Inflammatory macrophage treated with lipopolysaccharide for 4 hours (primary cell): ENCODE results near the gene TMEM151A.

Experiments
- DNase-seq: peaks from one replicate; pipeline ENCODE4 v3.0.0-alpha.2; 2020

TMEM151A gene

DNA sequence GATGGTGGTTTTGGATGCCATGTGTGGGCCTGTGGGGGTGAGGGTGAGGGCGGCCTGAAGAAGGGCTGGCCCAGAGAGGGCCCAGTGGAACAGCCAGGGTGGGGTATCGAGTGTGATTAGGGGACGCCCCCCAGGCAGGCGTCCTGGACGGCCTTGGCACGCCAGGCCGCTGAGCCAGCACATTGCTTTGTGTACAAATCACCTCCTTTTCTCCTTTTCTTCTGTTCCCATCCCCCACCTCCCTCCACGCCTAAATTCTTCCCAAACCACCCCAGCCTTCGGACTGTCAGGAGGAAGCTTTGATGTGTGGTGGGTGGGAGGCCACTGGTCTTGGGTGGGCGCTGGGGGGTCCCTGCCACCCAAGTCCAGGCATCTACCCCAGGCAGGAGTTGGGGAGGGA lies 33.0 kb downstream of the TMEM151A start:
- no peak for DNase-seq

DNA sequence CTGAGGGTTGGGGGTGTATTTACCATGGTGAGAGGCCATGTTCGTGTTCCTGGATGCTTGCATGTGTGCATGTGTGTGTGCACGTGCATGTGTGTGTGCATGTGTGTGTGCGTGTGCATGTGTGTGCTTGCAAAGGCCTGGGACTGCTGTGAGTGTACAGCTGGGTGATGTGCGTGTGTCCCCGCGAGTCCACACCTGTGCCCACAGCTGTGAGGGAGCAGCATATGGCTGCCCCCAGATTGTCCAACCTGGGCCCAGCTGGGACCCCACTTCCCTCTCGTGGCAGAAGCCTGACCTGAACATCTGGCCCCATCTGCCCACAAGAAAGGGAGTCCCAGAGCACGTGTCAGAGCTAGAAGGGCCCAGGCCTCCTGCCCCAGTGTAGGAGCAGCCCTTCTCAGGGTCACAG lies 33.6 kb downstream of the TMEM151A start:
- DNase-seq = no peak

DNA sequence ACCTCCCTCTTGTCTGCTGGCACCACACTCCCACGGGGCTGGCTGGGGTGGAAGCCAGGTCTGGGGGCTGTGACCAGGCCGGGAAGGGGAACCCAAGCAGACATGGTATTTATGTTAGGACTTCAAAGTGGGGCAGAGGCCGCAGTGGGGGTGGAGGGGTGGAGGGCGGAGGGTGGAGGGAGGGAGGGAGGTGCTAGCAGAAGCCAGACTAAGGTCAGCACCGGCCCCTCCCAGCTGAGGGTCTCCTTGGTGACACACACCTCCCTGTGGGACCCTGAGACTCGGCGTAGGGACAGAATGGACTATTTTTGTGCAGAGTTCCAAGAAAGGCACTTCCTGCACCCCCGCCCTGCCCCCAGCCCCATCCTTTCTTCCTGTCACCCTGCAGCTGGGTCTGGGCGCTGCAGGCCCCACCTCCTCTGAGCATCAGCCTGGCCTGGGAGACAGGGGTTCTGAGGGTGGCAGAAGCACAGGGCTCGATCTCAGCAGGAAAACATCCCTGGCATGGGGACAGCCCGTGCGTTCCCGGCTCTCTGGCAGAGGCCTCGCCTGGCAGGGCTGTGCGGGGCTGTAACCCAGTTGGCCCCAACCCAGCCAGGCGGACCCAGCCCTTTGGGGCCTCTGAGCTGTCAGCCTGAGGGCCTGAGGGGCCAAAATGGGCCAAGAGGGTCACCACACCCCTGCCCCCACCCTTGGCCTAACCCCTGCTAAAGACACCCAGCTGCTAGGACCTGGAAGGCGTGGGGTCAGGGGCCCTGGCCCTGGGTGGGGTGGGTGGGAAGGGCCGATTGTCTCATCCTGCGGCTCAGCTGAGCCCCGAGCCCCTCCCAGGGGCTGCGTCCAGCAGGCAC lies 34.8 kb downstream of the TMEM151A start:
- no peak for DNase-seq

DNA sequence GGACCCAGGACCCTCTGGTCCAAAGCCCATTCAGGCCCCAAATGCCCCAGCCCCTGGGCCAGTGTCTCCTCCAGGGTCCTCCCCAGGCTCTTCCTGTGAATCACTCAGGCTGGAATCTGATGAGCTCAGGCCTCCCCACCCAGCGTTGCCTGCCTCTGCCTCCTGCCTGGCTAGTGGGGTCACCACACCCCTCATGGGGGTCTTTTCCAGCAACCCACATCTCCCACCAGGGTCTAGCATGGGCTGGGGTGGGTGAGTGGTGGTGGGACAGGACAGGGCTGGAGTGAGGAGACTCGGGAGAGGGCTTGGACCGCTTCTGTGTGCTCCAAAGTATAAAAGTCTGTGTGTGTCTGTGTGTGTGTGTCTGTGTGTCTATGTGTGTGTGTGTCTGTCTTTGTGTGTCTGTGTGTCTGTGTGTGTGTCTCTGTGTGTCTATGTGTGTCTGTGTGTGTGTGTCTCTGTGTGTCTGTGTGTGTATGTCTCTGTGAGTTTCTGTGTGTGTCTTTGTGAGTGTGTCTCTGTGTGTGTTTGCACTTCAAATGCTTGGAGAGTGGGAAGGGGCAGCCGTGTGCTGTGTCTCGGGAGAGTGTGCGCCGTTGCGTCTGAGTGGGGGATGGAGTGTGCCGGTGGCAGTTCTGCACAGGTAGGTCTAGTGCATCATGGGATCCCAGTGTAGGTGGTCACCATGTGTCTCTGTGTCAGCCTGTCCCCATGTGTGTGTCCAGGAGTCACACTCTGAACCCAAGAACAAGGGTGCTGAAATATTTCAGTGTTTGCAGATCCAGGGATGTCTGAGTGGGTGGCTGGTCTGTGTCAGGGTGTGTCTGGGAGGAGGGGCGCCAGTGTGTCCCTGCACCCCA lies 35.7 kb downstream of the TMEM151A start:
- no peak for DNase-seq

DNA sequence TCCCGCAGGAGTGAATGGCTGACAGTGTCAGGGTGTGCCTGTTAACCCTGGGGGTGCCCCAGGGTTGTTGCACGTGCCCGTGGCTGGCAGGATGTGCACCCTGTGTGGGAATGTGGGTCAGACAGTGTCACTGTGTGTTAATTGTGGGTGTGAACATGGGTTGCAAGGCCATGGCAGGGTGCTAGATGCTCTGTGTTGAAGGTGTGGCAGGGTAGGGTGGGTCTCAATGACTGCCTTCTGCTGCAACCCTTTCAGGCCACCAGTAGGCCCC lies 36.3 kb downstream of the TMEM151A start:
- DNase-seq = no peak

DNA sequence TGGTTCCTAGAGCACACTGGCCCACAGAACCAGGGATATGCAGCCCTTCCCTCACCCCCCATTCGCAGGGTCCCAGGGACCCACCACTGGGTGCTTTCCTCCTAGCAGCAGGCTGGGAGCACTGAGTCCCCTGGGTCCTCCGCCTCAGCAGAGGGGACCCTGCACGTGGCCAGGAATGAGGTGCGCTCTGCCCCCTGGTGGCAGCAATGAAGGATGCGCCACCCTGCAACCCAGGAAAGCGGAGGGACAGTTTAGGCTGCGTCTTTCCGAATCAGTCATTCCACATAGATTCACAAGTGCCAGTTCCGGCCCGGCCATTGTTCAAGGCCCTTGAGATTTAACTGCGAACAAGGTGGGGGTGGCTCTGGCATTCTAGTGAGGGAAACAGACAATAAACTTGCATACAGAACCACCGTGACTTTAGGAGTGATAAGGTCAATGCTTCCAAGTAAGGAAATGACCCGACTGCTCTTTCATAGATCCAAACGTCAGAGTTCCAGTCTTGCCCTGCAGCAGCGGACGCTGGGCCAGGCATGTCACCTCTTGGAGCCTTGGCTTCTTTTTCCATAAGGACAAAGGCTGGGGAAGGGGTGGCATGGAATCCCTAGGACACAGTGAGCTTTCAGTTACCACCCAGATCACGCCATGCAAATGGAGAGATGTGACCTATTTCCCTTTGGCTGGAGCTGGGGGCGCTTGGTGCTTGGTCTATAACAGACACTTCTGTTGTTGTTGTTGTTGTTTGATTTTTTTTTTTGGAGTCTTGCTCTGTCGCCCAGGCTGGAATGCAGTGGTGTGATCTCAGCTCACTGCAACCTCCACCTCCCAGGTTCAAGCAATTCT lies 36.8 kb downstream of the TMEM151A start:
- DNase-seq = peak; percentile 64

DNA sequence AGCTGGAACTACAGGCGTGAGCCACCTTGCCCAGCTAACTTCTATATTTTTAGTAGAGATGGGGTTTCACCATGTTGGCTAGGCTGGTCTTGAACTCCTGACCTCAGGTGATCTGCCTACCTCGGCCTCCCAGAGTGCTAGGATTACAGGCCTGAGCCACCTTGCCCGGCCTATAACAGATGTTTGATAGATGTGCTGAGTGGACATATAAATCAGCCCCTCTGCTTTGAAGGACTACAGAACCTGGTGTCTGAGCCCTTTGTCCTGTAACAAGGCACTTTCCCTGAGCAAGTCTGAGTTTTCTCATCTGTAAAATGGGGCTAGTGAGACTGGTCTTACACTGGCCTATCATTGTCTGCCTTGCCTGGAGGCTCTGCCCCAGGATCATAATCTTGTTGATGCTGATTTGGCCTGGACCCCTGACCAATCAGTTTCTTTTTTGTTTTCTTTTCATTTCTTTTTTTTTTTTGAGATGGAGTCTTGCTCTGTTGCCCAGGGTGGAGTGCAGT lies 37.5 kb downstream of the TMEM151A start:
- no peak for DNase-seq

DNA sequence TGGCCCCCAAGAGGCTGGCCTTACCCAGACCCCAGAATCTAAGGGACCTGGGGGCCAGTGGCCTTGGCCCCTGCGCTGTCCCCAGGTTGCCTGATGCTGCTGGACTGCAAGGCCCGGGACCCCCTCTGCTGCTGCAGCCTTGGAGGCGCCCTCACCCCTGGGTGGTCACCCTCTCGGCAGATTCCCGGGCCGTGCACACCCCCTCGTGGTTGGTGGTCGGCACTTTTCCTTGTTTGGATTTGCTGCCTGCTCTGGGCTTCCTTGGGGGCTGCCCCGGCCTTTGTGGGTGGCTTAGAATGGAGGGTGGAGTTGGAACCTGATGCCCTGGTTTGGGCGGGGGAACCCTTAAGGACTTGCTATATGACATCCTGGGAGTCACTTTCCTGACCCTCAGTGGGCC lies 39.2 kb downstream of the TMEM151A start:
- DNase-seq = no peak

DNA sequence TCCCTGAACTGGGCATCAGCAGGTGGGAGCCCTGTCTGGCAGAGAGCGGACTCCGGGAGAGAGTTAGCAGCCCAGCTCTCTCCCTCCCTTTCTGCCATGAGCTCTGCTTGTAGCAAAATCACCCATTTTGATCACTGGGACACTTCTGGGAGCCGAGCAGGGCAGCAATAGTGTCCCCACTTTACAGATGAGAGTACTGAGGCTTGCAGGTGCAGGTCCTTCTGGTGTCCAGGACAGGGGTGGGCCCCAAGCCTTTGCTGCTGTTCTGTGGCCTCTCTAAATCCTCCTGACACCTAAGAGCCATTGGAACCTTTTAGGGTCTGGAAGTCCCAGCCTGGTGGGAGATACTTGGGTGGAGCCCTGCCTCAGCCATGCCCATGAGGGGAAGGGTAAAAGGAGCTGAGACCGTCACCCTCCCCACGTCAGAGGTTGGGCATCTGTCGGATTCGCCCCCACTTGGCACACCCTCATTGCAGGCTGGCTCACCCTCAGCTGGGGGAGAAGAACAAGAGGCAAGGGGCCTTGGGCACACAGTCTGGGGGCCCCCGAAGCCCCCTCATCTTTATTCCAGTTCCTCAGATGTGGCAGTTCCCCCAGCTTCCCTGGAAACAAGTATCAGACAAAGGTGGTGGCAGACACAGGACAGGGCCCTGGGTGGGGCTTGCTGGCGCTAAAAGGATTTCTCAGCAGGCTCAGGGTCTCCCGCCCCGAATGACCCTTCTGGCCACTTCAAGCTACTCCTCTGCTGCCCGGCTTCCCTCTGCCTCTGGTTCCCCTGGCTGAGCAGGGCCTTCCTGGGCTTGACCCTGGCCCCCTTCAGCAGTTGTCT lies 40.1 kb downstream of the TMEM151A start:
- DNase-seq = no peak

DNA sequence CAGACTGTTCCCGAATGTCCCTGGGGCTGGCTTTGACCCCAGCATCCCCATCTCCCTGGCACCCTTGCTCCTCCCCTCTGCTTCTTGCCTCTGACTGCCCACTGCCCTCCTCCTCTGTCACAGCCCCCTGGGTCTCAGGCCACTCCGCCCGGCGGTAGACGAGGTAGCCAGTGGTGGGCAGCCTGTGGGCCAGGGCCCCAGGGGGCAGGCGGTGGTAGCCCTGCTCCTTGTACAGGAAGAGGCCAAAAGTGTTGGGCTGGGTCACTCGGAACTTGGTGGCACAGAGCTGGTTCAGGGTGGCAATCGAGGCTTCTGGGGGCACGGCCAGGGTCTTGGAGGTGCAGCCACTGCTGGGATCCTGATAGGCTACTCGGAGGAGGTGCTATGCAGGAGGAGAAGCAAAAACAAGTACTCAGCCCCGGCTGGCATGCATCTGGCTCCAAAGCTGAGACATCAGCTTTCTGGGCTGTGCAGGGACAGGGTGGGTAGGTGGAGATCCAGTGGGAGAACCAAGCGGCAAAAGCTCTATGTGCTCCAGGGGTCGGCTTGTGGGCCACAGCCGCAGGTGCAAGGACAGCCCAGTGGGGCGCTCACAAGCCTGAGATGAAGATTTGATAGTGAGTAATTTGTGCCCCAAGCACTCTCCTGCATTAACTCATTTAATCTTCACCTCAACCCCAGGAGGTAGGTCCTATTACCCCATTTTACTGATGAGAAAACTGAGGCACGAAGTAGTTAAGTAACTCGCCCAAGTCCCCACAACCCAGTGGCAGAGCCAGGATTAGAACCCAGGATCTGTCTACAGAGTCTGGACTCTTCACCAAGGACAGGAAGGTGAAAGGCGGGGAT lies 40.9 kb downstream of the TMEM151A start:
- no peak for DNase-seq

DNA sequence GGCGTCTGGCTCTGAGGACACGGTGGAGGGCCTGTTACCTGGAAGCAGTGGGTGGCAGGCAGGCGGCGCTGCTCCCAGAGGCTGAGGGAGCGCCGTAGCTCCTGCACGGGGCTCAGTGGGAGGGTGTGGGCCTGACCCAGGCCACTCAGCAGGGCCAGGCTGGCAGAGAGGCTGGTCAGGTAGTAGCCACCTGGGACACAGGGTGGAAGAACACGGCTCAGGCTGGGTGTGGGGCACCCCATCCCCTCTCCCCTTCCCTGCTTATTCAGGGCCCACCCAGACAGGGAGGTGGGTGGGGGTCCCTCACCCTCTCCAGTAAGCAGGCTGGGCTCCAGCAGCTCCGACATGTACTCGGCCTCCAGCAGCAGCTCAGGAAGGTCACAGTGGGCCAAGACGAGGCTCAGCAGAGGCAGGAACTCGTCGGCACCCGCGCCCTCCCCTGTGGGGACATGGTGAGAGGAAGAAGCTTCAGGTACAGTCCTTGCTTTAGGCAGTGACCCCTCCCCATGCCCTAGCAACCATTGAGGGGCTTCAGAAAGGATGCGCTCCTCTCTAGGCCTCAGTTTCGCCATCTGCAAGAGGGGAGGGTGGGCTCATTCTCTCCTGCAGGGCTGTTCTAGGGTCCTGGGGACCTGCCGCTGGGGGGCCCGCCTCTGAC lies 41.7 kb downstream of the TMEM151A start:
- DNase-seq = no peak

DNA sequence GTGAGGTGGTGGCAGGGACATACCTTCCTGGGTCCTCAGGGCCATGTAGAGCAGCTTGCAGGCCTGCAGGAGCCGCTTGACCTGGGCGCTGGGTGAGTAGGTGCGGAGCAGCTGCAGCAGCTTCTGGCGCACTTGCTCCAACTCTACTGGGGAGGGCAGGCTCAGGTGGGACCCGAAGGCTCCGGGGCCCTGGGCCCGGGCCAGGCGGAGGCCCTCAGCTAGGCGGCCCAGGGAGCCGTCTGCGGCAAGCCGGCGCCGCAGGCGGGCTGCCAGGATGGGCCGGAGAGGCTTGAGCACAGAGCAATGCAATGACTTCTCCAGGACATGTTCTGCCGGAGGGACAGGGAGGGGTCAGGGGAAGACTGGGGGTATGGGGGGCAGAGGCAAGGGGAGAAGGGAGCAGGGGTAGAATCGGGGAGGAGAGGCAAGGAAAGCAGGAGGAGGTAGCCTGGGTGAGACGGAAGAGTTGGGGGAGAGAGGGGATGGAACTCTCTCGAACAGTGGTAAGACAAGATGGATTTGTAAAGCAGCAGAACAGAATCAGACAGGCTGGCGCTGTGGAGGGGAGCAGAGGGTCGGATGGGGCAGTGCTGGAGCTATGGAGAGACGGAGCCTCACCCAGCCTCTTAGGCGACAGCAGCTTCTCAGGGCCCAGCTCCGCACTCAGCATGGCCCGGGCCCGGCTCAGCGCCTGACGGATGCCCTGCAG lies 42.4 kb downstream of the TMEM151A start:
- no peak for DNase-seq

DNA sequence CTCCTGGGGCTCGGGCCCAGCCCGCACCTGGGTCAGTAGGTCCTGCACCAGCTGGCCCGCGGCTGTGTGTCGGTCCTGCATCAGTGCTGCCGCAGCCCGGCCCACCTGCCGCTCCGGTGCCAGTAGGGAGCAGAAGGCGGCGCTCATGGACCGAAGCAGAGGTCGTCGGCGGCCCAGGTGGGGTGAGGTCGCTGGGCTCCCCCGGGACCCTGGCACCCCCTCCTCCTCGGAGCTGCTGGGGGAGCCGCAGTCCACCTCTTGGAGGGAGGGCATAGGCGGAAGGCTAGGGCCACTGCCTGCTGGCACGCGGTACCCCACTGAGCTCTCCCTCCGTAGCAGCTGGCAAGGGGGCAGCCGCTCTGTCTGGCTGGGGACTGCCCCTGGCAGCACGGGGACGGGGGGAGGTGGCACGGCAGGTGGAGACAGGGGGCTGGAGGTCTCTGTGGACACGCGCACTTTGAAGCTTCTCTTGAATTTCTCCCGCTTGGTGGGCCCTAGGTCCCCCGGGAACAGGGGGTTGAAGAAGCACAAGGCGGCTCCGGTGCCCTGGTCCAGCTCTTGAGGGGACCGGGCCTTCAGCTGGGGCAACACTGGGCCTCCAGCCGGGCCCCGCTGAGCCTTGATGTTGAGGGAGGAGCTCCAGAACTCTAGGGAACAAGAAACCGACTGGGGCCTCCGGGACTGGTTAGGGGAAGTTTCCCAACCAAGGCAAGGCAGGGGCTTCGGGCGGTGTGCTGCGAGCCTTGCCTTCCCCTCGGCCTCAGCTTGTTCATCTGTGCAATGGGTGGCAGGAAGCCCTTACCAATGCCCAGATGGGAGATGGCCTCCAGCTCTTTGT lies 43.1 kb downstream of the TMEM151A start:
- peak; percentile 59 for DNase-seq

DNA sequence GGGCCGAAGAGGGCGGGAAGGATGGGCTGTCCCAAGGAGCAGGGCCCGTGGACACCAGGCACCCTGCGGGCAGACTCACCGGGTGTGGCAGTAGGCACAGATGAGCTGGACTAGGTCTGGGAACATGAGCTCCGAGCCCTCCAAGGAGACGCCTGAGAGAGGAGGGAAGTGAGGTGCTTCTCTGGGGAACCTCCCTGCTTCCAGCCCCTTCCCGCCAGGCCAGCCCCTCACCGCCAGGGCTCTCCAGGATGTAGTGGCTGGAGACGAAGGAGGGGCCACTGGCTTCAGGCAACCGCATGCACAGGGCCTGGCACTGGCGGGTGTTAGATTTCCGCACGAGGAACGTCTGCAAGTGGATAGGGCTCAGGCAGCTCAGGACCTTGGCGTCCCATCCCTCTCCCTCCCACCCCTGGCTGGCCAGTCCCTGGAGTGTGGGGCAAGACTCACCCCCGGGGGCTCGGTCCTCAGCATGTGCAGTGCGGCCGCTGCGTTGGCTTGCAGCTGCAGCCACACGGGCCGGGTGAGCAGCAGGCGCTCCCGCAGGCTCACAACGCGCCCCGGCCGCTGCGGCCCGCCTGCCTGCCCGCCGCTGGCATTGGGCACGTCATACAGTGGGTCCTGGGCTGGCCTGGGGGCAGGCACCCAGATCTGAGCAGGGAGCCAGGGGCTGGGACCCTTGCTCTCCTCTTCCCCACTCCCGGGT lies 44.0 kb downstream of the TMEM151A start:
- no peak for DNase-seq

DNA sequence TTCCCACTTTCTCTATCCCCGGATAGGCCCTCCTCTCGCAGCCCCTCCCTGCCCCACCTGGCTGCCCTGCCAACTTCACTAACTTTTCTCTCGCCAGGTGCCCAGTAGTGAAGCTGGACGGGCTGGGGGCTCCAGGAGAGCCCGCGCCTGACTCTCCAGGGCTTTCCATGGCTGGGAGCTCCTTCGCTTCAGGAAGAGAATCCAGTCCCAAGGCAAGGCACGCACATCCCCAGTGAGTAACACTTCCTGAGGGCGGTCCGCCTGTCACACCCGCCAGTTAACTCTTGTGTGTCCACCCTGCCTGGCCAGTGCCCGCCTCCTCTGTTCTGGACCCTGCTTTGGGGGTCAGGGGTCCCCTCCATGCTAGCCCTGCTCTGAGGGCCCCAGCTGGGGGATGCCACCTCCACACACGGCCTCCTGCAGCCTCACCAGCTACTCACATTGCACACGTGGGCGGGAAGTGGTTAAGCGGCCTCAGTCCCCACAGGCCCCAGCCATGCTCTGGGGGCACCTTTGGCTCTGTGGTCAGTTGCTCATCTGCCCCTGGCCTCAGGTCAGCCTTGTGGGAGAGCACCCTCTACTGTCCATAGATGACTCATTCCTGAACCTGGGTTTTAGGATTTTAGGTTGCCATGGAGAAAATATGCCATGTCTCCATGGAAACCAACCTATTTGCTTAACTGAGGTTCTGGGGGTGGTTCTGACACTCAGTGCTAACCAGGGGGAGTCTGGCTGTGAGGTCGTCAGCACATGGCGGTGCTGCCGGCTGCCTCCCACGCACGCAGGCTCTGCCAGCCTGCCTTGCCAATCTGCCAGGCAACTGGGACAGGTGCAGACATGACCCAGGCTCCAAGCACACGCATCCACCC lies 44.8 kb downstream of the TMEM151A start, which contains the start of gene RIN1:
Gene RIN1 (minus strand): TSS at position 201 of the 869 bp plus-strand sequence. CDS start 32 bp downstream, at position 169.
- peak; percentile 75 for DNase-seq

DNA sequence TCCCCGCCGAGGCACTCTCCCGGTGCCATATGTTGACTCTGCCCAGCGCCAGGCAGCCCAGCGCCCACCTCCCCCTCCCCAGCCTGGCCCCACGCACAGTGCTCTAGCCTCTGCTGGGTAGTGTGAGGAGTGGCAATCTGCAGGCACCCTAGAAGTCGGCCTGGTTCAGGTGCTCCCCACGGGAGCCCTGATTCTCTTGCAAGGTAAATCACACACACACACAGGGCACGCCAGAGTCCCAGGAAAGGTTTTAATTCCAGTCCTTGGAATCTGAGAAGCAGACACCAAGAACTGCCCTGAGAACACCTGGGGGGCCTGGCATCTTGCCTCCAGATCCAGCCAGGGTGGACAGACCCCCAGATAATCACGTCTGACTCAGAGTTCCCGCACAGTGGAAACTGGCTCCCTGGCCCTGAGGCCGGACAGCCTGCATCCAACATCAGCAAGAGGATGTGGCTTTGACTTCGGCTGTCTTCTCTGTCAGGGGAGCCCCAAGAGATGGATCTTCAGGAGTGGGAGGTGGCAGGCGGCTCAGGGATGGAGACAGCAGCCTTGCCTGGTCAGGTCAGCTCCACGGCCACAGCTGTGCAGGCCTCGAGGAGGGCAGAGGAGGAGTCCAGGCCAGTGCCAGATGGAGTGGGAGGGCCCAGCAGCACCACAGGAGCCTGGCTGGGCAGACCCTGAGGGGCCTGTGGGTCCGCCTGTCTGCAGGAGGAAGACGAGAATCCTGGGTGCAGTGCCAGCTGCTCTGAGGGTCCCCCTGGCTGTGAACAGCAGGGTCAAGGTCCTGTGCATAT lies 45.6 kb downstream of the TMEM151A start:
- no peak for DNase-seq
